GM21528 (cell line): ENCODE data around the gene PIAS2.
"Not testable (repeated sequence)": the region's sequence is repeated elsewhere in the genome, so short reads cannot be mapped to it uniquely, and the experiment has no call there.

Experiments used
- ATAC-seq: cut with Tn5 transposase; IDR thresholded peaks from one replicate; pipeline ENCODE4 v1.9.1; 2021; ENCODE audit warnings: mild to moderate bottlenecking, moderate library complexity; ENCODE audit not compliant: unreplicated experiment, low FRiP score

PIAS2 gene

GRCh38 chr18:46910856-46911255 is 6.5 kb downstream of the PIAS2 start:
- no peak for ATAC-seq

GRCh38 chr18:46909497-46909896 is 7.8 kb downstream of the PIAS2 start:
- ATAC-seq = no peak

GRCh38 chr18:46903406-46903805 is 13.9 kb downstream of the PIAS2 start:
- no peak for ATAC-seq

- ATAC-seq = peak; percentile 82
Measured at GRCh38 chr18:46899274-46899948, 17.9 kb downstream of the PIAS2 start.

GRCh38 chr18:46894124-46894523 is 23.2 kb downstream of the PIAS2 start:
- ATAC-seq = no peak

- ATAC-seq = no peak
Measured at GRCh38 chr18:46893360-46893759, 23.9 kb downstream of the PIAS2 start.

- ATAC-seq = no peak
Measured at GRCh38 chr18:46892842-46893241, 24.5 kb downstream of the PIAS2 start.

GRCh38 chr18:46891742-46892214 is 25.5 kb downstream of the PIAS2 start:
- peak; percentile 78 for ATAC-seq

GRCh38 chr18:46888965-46889364 is 28.3 kb downstream of the PIAS2 start:
- no peak for ATAC-seq

- ATAC-seq = no peak
Measured at GRCh38 chr18:46886893-46887292, 30.4 kb downstream of the PIAS2 start.

- ATAC-seq = no peak
Measured at GRCh38 chr18:46883180-46883579, 34.1 kb downstream of the PIAS2 start.

- ATAC-seq = no peak
Measured at GRCh38 chr18:46877329-46877987, 39.8 kb downstream of the PIAS2 start.

- ATAC-seq = no peak
Measured at GRCh38 chr18:46868169-46868921, 49.0 kb downstream of the PIAS2 start.

GRCh38 chr18:46867367-46868143 is 49.8 kb downstream of the PIAS2 start:
- ATAC-seq = no peak

GRCh38 chr18:46866523-46866922 is 50.8 kb downstream of the PIAS2 start:
- ATAC-seq = no peak

GRCh38 chr18:46865245-46865644 is 52.1 kb downstream of the PIAS2 start:
- not testable (repeated sequence) for ATAC-seq

GRCh38 chr18:46859855-46860254 is 57.5 kb downstream of the PIAS2 start:
- ATAC-seq = no peak

- ATAC-seq = no peak
Measured at GRCh38 chr18:46858290-46858689, 59.0 kb downstream of the PIAS2 start.

GRCh38 chr18:46856973-46857372 is 60.3 kb downstream of the PIAS2 start:
- ATAC-seq = no peak

- ATAC-seq = no peak
Measured at GRCh38 chr18:46849007-46849406, 68.3 kb downstream of the PIAS2 start.

GRCh38 chr18:46843372-46843771 is 73.9 kb downstream of the PIAS2 start:
- ATAC-seq = no peak
